A549 treated with GW870086 at 1 μM for 4 hours (cell line): Measurements from ENCODE around the gene DAPK2. TPM values are rescaled to one million over a fixed set of nuclear protein-coding genes. Genes with fewer than 3 reads are reported as not detected.

Source experiments
- total RNA-seq: library from RNA; stranded (reverse); fragments of 200-300 nt; extraction: Qiagen RNA extraction; gene quantifications from 5 replicates; pipeline ENCODE4 v1.2.3, GENCODE V29; 2022; ENCODE audit warnings: low read depth

DAPK2 gene
- total RNA-seq = 4.2 to 5.4 TPM (median 4.8 TPM) in 5 replicates

GRCh38 chr15:64046421-64047153 is at the start of gene DAPK2:
Gene DAPK2 (minus strand): TSS chr15:64046485. CDS start chr15:64040261, 6,224 bp downstream.

GRCh38 chr15:64093627-64094417 is 47.5 kb upstream of the DAPK2 start, which contains the start of gene CIAO2A:
Gene CIAO2A (minus strand): TSS chr15:64093838. CDS start chr15:64093768, 70 bp downstream.

Other genes with a start within 250 kb of the DAPK2 start
- gene HERC1, start 212.5 kb downstream of the DAPK2 start, total RNA-seq = 20.4 to 29.3 TPM (median 24.0 TPM) in 5 replicates
- gene CIAO2A, start 47.4 kb upstream of the DAPK2 start, total RNA-seq = 116 to 195 TPM (median 122 TPM) in 5 replicates
- gene SNX1, start 49.5 kb upstream of the DAPK2 start, total RNA-seq = 68.5 to 81.3 TPM (median 75.1 TPM) in 5 replicates
- 0.74 to 1.3 TPM (median 0.99 TPM) in 5 replicates for gene SNX22, start 105.2 kb upstream of the DAPK2 start, total RNA-seq
- 742 to 815 TPM (median 791 TPM) in 5 replicates for gene PPIB, start 116.5 kb upstream of the DAPK2 start, total RNA-seq